ENCODE results near the gene PDHB.
"Not testable (repeated sequence)": the region's sequence is repeated elsewhere in the genome, so short reads cannot be mapped to it uniquely, and the experiment has no call there.

Gene PDHB

DNA sequence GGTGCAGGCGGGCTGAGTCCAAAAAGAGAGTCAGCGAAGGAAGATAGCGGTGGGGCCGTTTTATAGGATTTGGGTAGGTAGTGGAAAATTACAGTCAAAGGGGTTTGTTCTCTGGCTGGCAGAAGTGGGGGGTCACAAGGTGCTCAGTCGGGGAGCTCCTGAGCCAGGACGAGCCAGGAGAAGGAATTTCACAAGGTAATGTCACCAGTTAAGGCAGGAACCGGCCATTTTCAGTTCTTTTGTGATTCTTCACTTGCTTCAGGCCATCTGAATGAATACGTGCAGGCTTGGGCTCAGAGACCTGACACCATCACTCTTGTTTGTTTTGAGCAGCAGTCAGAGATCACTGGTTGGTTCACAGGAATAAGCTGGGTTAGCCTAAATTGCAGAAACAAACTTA, 3.6 kb upstream of the PDHB start:
- not testable (repeated sequence) for DNase-seq (ENCODE audit: low spot score)

DNA sequence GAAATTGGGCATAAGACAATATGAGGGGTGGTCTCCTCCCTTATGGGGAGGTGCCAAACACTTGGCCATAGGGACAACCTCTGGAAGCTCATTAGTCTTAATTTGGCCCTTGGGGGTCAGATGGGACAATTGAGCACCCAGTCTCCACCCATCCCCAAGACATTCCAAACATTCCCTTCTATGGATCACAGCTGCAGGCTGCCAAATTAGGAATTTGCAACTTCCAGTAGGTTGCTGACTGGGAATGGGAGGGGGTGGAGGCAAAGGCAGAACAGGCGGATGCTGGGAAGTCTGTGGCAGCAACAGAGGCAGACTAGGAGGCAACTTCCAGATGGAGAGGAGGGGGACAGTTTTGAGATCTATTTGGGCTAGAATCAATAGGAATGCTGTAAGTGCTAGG, 1.4 kb upstream of the PDHB start:
- peak; percentile 74 for DNase-seq (ENCODE audit: low spot score)

DNA sequence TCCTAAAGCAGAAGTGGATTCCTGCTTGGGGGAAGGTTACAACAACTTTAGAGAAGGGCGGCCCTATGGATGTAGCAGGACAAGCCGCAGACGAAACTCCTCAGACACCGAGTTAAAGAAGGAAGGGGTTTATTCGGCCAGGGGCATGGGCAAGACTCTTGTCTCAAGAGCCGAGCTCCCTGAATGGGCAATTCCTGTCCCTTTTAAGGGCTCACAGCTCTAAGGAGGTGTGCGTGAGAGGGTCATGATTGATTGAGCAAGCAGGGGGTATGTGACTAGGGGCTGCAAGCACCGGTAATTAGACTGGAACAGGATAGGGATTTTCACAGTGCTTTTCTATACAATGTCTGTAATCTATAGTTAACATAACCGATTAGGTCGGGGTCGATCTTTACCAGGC, 879 bp upstream of the PDHB start:
- peak; percentile 74 for DNase-seq (ENCODE audit: low spot score)

DNA sequence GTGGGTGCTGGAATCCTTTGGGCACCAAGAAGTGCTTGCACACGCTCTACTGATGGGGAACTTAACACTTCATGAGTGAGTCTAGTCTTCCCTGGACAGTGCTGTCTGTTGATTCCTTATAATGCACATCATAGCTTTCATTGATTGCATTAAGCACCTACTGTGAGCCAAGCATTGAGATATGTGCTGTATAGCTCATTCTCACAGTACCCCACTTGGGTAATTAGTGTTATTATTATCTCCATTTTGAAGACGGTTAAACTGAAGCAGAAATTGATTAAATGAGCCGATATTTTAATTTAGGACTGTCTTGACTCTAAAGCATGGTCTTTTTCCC, 504 bp upstream of the PDHB start:
- no peak for DNase-seq (ENCODE audit: low spot score)

DNA sequence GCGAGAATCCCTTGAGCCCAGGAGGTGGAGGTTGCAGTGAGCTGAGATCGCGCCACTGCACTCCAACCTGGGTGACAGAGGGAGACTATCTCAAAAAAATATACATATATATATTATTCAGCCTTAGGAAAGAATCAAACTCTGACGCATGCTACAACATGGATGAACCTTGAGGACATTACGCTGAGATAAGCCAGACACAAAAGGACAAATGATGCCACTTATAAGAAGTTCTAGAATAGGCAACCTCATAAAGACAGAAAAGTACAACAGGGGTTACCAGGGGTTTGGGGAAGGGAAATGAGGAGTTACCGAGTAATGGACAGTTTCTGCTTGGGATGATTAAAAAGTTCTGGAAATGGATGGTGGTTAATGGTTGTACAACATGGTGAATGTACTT, 727 bp downstream of the PDHB start:
- DNase-seq (ENCODE audit: low spot score): no peak

DNA sequence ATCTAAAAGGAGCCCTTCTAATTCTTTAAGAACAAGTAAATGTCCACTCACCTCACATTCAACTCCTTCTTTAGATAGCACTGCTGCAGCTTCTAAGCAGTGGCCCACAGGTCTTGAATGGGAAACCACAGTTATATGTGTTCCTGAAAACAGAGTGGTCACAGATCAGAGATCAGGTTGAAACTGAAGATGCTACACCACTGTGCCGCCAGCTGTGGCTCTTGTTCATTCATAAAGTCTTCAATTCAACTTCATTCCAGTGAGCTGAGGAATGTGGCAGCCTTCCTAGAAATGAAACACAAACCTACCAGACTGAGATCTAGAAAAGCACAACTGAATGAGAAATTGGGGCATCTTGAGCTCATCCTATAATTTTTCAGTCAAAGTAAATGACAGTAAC, 4.0 kb downstream of the PDHB start:
- DNase-seq (ENCODE audit: low spot score): no peak

DNA sequence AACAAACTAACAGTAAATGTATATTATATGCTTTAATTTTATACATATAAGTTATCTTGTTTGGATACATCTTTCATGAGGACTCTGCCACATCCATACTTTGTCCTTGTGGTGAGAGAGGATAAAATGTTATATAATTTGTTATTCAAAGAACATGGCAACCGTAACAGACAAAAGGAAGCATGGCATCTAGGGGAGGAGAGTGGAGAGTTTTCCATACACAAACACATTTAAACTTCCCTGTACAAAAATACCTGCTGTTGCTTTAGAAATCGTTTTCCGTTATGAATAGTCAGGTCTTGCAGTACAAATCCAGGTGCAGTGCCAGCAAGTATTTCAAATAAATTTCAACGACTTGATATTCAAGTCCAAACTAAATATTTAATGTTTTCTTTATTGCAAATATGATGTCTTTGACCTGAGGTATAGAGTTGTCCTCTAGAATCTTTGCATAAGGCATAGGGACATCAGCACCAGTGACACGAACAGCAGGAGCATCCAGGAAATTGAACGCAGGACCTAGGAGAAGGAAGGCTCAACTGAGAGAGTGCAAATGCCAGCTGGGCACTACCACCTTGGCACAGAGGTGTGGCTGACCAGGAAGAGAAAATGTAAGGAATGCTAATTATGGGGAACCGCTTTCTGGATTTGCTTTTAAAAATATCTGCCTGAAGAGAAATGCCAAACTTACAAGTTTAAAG, 5.8 kb downstream of the PDHB start:
- DNase-seq (ENCODE audit: low spot score): no peak

DNA sequence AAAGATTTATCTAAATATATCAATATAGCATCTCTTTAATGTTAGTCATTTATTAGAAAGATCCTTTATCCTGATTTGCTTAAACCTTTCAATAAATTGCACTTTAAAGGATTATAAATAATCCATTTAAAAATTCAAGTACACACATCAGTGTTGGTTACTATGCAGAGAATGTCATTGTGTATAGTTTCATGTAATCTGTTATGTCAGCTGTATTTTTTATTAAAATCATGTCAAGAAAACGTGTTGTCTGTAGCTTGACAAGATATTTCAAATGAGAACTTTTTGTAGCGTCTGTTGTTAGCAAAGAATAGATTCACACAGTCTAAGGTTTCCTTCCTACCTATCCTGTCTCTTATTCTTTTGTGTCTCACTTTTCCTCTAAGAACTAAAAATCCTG, 7.8 kb downstream of the PDHB start:
- DNase-seq (ENCODE audit: low spot score): no peak

DNA sequence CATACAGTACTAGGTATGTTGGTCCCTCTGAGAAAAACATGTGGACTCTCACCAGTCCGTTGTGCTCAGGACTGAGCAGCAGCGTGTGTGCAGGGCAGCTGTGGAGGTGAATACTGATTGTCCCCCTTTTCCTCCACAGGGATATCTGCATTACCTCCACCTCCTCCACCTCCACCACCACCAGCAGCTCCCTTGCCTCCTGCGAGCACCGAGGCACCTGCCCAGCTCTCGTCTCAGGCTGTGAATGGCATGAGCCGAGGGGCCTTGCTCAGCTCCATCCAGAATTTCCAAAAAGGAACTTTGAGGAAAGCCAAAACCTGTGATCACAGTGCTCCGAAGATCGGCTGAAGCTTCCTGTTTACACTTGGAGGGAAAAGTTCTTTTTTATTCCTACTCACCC, 9.0 kb downstream of the PDHB start:
- DNase-seq (ENCODE audit: low spot score): no peak

DNA sequence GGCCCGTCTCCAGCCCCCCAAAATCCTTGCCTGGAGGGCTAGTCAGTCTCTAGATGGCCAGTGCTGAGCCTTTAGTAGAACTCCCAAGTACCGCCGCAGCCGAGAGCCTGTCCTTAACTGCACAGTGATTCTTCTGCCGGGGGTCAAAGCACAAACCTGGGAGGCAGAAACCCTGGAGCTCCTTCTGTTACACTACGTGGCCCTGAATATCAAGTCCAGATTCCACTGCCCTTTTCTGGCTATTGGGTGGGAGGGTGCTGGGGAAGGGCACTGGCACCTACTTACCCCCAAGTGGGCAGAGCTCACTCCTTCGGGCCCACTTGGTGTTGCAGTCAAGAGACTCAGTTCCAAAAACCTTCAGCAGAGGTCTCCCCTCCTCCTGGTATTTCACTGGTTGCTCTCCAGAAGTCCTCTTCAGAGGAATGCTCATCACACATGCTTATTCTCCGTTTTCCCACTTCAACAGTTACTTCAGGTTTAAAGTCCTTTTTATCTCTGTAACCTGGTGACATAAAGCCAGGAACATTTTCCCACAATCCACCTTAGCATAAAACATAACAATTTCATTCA, 10.8 kb downstream of the PDHB start:
- peak; percentile 54 for DNase-seq (ENCODE audit: low spot score)

DNA sequence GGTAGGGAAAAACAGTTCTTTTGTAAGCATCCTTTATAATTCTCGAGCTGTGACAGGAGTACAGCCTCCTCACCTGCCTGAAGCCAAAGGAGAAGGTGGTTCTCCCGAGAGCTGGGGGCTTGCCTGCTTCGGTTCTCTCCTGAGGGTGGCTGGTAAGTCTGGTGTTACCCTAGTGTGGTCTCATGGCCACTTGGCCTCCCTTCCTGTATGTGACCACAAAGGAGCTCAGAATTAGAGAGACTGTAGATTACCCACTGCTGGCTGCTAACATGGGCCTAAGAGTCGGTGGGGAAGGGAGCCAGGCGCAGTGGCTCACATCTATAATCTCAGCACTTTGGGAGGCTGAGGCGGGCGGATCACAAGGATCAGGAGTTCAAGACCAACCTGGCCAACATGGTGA, 12.6 kb downstream of the PDHB start:
- DNase-seq (ENCODE audit: low spot score): no peak

DNA sequence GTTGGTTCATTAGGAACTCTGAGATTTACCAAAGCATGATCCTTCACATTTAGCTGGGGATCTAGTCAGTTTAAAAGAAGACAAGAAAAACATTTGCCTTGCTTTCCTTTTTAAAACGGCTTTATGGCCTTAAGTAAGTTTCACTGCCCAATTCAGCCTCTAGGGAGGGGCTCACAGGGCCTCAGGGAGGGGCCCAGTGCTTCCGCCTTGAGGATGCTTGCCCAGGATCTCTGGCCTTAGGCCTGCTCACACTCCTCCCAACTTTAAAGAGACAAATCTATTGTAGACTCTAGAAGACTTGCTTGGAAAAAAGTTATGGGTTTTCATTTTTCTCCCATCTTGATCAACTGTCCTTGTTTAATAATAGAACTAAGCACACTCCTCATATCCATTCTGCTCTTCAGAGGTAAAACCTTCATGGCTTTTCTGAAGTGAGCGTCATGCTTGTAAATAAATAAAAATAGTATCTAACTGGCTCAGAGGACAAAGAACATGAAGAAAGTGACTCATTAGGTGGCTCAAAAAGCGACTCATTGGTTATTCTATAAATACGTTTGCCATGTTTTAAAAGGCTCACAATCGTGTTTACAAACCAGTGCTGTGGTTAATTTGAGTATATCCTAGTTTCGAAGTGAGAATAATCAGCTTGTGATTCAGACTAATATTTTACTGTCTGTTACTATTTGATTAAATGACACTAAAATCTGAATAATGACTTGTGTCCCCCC, 13.7 kb downstream of the PDHB start:
- no peak for DNase-seq (ENCODE audit: low spot score)

DNA sequence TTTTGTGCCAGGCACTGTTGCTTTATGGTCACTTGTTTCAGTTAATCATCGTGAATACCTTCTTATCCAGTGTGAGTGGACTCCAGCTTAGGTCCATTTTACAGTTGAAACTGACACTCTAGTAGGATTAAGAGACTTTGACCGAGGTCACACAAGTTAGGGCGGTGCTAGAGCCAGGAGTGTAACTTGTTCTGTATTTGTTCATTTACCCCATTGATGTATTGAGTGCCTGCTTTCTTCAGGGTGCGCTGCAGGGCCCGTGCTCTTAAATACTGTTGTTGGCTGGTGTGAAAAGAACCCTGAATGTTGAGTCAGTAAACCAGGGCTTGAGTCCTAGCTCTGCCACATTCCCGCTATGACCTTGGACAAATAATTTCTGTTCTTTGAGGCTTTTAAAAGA, 15.4 kb downstream of the PDHB start:
- no peak for DNase-seq (ENCODE audit: low spot score)

DNA sequence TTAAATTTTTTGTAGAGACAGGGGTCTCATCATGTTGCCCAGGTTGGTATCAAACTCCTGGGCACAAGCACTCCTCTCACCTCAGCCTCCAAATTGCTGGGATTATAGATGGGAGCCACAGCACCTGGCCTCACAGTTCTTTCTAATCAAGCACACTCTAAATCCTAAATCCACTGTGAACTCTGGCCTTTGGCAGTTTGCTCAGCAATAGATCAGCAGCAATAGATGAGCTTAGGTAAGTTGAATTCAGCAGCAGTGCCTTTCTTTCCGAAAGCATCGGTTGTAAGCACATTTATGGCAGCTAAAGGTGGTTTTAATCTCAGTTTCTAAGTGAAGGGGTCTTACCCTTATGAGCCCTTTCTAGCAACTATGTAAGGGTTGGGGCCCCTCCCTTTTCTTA, 16.6 kb downstream of the PDHB start:
- no peak for DNase-seq (ENCODE audit: low spot score)

DNA sequence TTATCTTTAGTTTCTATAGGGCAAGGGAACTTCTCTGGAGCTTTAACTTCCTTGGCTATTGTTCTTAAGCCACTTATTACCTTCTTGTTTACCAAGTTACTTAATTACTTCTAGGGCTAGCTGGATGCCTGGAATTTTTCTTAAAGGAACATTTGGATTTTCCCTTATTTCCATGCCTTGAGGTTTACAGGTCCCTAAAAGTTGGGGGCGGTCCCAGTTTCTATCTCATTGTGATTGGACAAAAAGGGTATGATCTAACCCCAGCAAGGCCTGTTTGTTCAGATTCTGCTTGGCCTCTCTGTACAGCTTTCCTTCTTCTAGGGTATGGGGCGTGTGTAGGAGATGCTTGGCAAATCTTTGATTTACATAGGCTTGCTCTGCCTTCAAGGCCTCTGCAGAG, 17.4 kb downstream of the PDHB start:
- DNase-seq (ENCODE audit: low spot score): peak; percentile 52

DNA sequence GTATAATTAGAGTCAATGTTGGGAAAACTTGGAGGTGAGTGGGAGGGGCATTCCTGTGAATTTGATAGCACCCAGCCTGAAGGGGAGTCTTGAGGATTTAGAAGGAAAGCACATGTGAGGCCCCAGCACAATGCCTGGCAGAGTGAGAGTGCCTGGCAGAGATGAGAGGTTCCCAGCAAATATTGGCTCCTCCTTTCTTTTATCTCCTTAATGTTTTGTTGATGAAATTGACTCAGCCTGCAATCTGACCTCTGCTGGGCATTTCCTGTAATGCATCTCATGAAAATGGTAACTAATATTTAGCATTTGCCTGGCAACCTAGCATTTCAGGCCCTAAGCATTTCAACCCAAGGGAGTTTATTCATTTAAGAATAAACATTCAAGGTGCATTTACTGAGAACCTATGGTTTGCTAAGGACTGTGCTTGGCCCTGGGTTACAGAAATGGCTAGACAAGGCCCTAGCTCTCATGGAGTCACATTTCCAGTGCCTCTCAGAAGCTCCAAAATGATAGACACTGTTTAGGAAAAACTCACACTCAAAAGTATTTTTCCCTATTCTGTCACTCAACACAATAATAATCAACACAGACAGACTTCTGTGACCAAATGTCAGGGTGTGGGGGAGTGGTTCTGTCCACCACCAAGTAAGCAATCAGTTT, 19.0 kb downstream of the PDHB start:
- peak; percentile 77 for DNase-seq (ENCODE audit: low spot score)

DNA sequence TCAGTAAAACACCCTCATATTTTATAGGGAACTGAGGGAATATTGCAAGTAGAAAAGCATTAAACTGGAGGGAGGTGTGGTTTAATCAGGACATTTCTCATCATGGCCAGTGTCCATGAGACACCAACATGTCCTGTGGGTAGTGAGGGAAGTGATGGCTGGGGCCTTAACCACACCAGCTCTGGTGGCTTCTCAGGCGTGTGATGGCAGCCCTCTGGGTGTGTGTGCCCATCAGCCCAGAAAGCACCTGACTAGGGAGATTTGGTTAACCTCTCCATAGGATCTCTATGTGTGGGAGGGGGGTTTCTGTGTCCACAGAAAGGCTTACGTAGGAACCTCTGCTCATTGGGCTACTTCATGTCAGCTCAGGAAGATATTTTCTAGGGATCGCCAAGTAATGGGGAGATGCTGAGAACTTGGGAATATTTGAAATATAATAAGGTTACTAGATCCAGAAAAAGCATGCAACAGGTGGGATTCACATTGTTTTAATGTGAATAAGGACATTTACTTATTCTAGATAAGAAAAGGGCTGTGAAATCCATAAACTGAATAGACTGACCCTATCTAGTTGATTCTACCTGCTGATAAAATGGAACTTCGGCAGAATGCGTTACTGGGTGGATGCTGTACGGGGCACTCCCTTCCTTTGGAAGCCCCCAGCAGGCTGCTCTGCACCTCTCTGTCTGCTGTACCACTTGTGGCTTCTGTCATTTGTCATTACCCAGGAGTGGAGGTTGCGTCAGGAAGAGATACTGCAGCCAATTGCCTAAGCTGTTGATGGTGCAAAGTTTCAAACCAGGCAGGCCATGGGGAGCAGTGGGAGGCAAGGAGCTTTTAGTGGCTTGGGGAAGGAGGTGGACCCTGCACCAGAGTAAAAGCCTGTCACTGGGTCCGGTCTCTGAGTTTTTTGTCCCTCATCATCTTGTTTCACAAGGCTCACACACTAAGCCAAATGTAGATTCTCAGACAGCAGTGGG, 21.5 kb downstream of the PDHB start:
- no peak for DNase-seq (ENCODE audit: low spot score)

DNA sequence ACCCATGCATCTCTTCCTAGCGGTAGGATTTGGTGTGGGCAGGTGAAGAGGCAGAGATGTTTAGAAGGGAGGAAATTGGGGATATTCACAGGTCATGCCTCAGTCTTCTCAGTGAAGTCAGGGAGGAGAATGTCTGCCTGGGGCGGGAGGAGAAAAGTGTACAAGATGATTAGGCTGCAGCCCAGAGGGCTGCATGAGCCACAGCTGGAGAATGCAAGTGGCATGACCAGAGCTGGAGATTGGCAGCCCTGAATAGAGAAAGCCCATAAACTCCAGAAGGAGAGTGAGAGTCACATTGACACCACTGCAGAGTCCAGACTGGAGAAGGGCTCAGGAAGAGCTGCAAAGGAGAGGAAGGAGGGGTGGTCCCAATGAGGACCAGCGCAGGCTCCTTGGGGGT, 22.6 kb downstream of the PDHB start:
- no peak for DNase-seq (ENCODE audit: low spot score)

DNA sequence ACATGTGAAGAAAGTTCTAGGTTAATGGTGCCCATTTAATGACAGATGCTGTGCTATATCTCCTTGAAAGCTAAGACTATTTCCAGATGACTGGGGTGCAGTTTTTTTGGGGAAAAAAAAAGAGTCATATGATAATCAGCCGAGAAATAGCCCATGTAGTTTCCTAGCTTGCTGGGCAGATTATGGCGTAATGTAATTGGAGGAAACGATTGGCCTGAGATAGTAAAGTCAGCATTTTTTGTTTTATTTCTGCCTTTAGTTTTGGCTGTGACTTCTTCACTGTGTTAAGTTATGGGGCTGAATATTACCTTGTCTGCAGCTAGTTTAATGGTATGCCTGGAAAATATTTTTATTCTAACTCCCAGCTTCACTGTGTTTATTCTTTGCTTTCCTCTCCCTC, 24.0 kb downstream of the PDHB start:
- DNase-seq (ENCODE audit: low spot score): no peak

DNA sequence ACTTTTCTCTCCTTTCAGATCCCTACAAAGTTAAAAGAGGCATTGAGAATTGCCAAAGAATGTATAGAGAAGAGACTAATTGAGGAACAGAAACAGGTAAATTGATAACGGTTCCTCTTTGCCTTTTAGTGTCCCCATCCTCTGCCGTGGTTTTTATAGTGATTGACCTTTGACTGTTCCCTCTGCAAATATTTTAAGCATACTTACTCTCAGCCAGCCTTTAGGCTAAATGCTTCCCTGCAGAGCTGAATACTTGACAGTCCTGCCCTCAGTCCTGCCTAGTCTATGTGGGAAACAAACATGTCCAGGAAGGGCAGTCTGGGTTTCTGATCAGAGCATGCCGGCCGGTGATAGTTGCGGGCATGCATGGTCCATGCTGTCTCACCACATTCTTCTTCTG, 24.7 kb downstream of the PDHB start:
- DNase-seq (ENCODE audit: low spot score): no peak

DNA sequence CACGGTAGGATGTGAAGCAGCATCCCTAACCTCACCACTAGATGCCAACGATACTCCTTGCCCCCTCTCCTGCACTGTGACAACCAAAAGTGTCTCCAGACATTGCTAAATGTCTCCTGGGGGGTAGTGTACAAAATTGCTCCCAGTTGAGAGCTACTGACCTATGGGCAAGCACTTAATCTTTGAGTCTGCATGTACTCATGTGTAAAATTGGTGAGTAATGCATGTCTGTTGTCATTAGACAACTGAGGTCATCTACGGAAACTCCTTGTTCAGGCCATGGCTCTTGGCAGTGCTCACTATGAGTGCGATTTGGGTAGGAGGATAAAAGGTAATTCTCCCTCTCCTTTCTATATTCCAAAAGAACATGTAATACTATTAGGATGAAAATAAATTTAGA, 29.2 kb downstream of the PDHB start:
- no peak for DNase-seq (ENCODE audit: low spot score)

DNA sequence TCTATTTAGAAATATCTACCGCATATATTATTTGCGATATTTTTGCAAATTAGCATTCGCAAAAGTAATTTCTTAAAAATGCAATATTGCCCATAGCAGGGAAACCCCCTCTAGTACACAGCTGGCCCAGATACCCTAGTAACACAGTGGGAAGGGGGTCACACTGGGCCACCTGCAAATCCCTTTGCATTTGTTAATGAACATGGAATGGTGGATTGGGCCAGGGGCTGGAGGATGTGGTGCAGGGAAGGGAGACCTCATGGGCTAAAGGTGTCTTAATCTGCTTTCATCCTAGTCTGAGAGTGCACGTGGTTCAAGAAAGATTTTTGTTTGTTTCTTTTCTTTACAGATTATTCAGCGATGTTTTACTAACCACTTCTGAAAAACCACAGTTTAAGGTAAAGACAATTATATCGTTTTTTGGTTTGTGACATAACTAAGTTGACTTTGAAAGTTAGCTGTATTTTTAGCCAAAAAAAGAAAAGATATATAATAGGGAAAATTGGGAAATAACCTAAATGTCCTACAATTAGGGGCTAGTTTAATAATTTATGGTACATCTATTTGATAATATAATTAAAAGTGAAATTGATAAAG, 30.0 kb downstream of the PDHB start:
- DNase-seq (ENCODE audit: low spot score): no peak

Measured in cerebellar cortex (tissue), 1 donor.